HG03108 (cell line): ENCODE data around the gene IDUA.
"Not testable (repeated sequence)": the region's sequence is repeated elsewhere in the genome, so short reads cannot be mapped to it uniquely, and the experiment has no call there.

Source experiments
- ATAC-seq: cut with Tn5 transposase; IDR thresholded peaks from one replicate; pipeline ENCODE4 v1.9.1; 2021; ENCODE audit warnings: moderate library complexity; ENCODE audit not compliant: unreplicated experiment

IDUA gene

GRCh38 chr4:966266-967112, 20.4 kb upstream of the IDUA start:
- ATAC-seq: no peak

- ATAC-seq: no peak
Observed at GRCh38 chr4:967113-968104, 19.4 kb upstream of the IDUA start.

- ATAC-seq: no peak
Observed at GRCh38 chr4:968221-968620, 18.6 kb upstream of the IDUA start.

- ATAC-seq: no peak
Observed at GRCh38 chr4:968621-969394, 18.0 kb upstream of the IDUA start.

- ATAC-seq: no peak
Observed at GRCh38 chr4:970046-970745, 16.6 kb upstream of the IDUA start.

- no peak for ATAC-seq
Observed at GRCh38 chr4:970854-971520, 15.9 kb upstream of the IDUA start.

GRCh38 chr4:971666-972500, 15.0 kb upstream of the IDUA start:
- ATAC-seq: no peak

- peak; percentile 26 for ATAC-seq
Observed at GRCh38 chr4:972651-973424, 14.0 kb upstream of the IDUA start.

GRCh38 chr4:973431-974397, 13.1 kb upstream of the IDUA start, which contains the start of gene DGKQ:
DGKQ (minus strand) TSS chr4:973569; CDS start chr4:973482, 87 bp downstream.
- peak; percentile 55 for ATAC-seq

GRCh38 chr4:974668-975067, 12.2 kb upstream of the IDUA start:
- no peak for ATAC-seq

GRCh38 chr4:976016-976415, 10.8 kb upstream of the IDUA start:
- ATAC-seq: not testable (repeated sequence)

- ATAC-seq: no peak
Observed at GRCh38 chr4:978957-979701, 7.7 kb upstream of the IDUA start.

GRCh38 chr4:982291-982690, 4.6 kb upstream of the IDUA start:
- ATAC-seq: no peak

- ATAC-seq: no peak
Observed at GRCh38 chr4:982814-983213, 4.0 kb upstream of the IDUA start.

- ATAC-seq: no peak
Observed at GRCh38 chr4:984336-985054, 2.3 kb upstream of the IDUA start.
